Measurements from ENCODE around the gene ZSCAN30.

DNA sequence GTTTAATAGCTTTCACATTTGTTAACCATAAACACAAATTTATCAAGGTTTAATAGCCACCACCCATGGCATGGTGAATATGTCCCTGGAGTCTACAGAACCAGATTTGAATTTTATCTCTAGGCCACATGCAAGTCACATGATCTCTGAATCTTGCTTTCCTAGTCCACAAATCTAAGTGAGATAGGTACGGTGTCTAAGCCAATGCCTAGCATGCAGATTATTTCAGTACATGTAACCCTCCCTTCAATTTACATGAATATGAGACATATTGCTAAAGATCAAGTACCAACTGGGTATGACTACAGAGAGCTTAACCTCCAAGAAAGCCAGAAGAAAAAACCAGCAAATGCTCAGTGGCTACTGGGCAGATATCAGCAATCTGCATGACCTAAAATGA is 44.2 kb upstream of the ZSCAN30 start:
- TF ChIP-seq, protein P1, sequence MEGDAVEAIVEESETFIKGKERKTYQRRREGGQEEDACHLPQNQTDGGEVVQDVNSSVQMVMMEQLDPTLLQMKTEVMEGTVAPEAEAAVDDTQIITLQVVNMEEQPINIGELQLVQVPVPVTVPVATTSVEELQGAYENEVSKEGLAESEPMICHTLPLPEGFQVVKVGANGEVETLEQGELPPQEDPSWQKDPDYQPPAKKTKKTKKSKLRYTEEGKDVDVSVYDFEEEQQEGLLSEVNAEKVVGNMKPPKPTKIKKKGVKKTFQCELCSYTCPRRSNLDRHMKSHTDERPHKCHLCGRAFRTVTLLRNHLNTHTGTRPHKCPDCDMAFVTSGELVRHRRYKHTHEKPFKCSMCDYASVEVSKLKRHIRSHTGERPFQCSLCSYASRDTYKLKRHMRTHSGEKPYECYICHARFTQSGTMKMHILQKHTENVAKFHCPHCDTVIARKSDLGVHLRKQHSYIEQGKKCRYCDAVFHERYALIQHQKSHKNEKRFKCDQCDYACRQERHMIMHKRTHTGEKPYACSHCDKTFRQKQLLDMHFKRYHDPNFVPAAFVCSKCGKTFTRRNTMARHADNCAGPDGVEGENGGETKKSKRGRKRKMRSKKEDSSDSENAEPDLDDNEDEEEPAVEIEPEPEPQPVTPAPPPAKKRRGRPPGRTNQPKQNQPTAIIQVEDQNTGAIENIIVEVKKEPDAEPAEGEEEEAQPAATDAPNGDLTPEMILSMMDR (IDR thresholded peaks at IDR 0.05; ENCODE audit: extremely low read depth in 1 of 2, insufficient read depth in 1 of 2, low read depth in 1 of 2, low read length in 2 of 2), result no peak
- TF ChIP-seq POLR2A (IDR thresholded peaks at IDR 0.05; ENCODE audit: low read depth, low read length), result no peak
- TF ChIP-seq JUN (IDR thresholded peaks at IDR 0.05; ENCODE audit: borderline replicate concordance, insufficient read depth, insufficient read length, low read depth), result no peak
- TF ChIP-seq POLR2AphosphoS5 (IDR thresholded peaks at IDR 0.05; ENCODE audit: insufficient read depth, low read depth, low read length), result no peak
- TF ChIP-seq, protein P2, sequence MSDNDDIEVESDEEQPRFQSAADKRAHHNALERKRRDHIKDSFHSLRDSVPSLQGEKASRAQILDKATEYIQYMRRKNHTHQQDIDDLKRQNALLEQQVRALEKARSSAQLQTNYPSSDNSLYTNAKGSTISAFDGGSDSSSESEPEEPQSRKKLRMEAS (IDR thresholded peaks at IDR 0.05; ENCODE audit: insufficient read depth, insufficient read length), result no peak
- TF ChIP-seq EZH2 (IDR thresholded peaks at IDR 0.05; ENCODE audit: borderline replicate concordance, low read depth, low read length, severe bottlenecking), result no peak
- no peak for TF ChIP-seq FOS (IDR thresholded peaks at IDR 0.05; ENCODE audit: borderline replicate concordance, insufficient read depth, low read length)

All from endothelial cell of umbilical vein (primary cell).